PC-9 (cell line): ENCODE data around the gene PRF1.

Experiments used
- EZH2 ChIP-seq: fragments of 200-600 bp; sonication (generic); IDR thresholded peaks from 2 replicates; pipeline ENCODE4 v1.8.0; 2017; ENCODE audit warnings: antibody characterized with exemption, low read depth
- TF ChIP-seq, protein P1 (sequence below): fragments of 200-600 bp; sonication (generic); conservative IDR thresholded peaks from 2 replicates; pipeline ENCODE4 v1.6.1; 2017; ENCODE audit warnings: mixed run types, antibody characterized with exemption, mild to moderate bottlenecking, moderate library complexity

- TF ChIP-seq, protein P1, sequence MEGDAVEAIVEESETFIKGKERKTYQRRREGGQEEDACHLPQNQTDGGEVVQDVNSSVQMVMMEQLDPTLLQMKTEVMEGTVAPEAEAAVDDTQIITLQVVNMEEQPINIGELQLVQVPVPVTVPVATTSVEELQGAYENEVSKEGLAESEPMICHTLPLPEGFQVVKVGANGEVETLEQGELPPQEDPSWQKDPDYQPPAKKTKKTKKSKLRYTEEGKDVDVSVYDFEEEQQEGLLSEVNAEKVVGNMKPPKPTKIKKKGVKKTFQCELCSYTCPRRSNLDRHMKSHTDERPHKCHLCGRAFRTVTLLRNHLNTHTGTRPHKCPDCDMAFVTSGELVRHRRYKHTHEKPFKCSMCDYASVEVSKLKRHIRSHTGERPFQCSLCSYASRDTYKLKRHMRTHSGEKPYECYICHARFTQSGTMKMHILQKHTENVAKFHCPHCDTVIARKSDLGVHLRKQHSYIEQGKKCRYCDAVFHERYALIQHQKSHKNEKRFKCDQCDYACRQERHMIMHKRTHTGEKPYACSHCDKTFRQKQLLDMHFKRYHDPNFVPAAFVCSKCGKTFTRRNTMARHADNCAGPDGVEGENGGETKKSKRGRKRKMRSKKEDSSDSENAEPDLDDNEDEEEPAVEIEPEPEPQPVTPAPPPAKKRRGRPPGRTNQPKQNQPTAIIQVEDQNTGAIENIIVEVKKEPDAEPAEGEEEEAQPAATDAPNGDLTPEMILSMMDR: no peak
- no peak for TF ChIP-seq EZH2
These were observed 31.3 kb downstream of the PRF1 start for GRCh38 chr10:70571236-70571635.
